Stimulated activated CD4-positive, alpha-beta T cell treated with anti-CD3 and anti-CD28 coated beads, Interleukin-15, amount 100 ng/mL, for 24 hours (primary cell): ENCODE results near the gene POLR3K.
"Not testable (repeated sequence)": the region's sequence is repeated elsewhere in the genome, so short reads cannot be mapped to it uniquely, and the experiment has no call there.

ENCODE experiments used
- DNase-seq: peaks from one replicate; pipeline ENCODE4 v3.0.0-alpha.2; 2020

POLR3K gene

DNA sequence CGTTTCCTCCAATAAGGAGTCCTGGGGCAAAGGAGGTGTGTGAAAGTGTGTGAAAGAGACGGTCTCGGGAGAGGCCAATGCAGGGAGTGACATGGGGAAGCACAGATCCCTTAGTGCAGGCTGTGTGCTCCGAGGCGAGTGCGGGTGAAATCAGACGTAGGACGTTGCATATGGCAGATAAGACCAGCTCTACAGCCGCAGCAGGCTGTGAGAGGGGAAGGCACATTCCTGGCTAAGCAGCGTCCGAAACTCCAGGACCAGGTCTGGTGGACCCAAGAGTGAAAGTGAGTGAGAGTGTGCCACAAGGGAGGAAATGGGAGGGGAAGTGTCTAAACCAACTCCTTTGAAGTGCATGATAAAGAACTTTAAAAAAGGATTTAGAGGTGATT, 11.3 kb downstream of the POLR3K start:
- DNase-seq: no peak

DNA sequence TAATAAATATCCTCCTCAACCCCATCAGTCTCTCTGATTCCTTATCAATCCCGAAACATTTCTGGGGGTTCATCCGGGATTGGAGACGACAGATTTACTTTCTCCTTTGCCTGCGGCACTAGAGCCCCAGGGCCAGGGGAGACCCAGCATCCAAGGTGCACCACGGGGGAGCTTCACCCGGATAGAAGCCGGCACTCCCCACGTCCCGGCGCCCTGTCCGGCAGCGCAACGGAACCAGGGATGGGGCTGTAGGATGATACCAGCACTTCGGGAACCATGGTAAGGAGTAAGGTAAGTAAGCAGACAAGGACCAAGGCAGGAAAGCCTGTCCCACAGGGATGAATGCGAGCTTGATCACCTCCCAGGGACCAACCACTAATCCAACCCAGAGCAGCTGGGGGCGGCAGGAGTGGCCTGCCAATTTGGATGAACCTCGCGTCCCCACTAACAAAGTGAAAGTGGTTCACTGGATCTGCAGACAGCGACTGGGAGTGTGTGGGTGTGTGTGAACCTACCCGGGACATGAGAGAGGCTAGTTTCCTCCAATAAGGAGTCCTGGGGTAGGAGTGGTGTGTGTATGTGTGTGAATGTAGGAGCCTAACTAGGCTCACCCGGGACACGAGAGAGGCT, 11.9 kb downstream of the POLR3K start:
- no peak for DNase-seq

DNA sequence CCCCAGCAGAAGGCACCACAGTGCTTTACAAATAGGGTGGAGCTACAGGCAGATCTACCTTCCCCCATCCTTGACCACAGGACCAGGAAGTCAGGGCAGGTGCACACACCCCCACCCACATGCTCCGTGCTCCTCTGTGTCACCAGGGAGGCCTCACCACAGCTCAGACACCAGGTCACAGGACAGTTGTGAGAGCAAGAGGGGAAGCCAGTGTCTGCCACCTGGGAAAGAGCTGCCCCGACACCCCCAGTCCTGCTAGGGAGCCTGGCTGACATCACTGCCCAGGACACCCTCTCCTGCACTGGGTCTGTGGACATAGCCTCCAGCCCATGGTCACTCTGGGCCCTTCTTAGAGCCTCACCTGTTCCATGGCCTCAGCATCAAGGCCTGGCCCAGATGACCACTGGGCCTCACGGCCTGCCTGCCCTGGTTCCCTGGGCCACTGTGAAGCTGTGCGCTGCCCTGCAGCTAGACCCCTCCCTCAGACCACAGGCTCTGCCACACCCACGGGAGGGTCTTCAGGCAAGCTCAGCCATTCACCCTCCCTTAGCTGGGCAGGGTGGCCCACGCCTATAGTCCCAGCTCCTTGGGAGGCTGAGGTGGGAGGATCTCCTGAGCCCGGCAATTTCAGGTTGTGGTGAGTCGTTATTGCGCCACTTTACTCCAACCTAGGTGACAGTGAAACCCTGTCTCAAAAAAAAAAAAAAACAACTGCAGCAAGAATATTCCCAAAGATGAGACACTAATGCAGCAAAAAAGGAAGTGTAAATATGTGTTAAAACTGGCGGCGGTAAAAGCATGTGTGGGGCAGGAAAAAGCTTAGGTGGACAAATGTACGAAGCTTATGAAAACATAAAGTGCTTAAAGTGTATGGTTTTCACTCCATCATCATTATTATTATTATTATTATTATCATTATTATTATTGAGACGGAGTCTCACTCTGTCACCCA, 14.2 kb downstream of the POLR3K start:
- DNase-seq: peak; percentile 55

DNA sequence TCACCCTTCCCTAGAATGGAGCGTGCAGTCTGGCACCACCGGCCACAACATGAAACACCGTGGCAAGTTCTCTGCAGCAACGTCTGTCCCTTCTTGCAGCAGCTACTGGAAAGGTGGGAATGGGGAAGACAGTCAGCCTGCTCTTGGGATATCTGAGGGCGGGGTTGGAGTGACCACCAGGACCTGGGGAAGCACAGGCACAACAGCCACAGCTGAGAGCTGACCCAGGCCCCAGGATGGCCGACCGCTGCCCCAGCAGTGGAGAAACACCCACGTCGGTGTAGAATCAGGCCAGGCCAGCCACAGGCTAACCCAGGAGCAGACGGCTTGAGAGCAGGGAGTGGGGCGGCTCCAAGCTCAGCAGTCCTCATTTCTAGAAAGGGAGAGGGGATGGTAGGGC, 15.2 kb downstream of the POLR3K start:
- DNase-seq: not testable (repeated sequence)

DNA sequence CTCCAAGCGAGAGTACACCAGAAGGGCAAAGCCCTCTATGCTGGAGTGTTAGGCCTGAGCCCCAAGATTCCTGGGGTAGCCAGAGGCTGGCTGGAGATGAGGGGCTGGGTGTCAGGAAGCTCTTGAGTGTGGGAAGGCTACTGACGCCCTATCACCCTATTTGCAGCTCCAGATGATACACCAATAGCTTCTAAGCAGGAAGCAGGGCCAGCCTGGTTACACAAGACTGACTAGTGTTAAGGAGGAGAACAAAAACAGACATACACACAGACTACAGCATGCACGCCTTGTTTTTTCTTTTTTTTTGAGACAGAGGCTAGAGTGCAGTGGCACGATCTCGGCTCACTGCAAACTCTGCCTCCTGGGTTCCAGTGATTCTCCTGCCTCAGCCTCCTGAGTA, 15.9 kb downstream of the POLR3K start:
- no peak for DNase-seq

DNA sequence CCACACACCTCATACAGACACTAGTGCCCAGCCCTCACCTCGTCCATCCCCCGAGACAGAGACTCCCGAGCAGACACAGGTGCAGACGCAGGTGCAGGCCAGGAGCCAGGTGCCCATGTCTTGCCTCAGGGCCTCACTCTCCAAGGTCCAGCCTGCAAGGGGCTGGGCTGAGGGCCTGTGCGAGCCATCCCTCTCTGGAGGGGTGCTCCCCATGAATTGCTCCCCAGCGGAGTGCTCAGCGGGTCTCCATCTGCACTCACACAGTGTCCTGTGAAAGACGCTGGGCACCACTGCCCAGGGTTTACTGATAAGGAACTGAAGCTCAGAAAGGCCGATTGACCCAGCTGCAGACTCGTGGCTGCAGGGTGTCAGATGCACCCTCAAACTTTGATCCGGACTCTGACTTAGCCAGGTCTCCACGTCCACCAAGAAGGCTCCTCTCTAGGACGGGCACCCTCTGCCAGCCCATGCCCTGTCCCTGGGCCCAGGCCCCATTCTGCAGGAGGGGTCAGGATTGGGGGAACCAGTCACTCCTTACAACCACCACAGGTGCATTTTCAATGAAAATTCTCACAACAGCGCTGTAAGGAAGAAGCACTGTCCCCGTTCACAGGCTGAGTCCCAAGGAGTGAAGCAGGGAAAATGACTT, 16.9 kb downstream of the POLR3K start:
- DNase-seq: no peak

DNA sequence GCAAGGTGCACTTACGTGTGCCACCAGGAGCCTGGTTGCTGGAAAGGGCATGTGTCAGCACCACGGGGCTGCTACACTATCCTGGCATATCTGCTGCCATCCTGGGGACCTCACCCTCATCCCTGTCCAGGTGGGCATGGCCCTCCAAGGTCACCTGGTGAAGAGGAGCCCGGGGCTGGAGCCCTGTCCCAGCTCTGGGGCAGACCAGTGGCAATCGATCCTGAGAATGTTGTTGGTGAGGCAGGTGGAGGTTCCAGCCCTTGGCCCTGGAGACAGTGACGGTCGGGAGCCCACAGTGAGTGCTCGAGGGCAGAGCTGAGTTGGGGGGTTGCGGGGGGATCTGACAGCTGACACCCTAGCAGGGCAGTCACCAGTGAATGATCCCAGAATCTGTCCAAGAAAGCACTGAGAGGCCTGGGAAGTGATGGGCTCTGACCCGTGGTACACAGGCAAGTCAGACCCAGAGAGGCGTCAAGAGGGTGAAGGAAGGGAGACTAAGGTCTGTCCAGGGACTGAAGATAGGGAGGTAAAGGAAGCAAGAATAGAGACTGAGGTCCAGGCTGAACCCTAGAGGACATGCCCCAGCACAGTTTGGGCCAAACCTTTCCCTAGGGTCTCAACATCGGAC, 17.6 kb downstream of the POLR3K start:
- no peak for DNase-seq

DNA sequence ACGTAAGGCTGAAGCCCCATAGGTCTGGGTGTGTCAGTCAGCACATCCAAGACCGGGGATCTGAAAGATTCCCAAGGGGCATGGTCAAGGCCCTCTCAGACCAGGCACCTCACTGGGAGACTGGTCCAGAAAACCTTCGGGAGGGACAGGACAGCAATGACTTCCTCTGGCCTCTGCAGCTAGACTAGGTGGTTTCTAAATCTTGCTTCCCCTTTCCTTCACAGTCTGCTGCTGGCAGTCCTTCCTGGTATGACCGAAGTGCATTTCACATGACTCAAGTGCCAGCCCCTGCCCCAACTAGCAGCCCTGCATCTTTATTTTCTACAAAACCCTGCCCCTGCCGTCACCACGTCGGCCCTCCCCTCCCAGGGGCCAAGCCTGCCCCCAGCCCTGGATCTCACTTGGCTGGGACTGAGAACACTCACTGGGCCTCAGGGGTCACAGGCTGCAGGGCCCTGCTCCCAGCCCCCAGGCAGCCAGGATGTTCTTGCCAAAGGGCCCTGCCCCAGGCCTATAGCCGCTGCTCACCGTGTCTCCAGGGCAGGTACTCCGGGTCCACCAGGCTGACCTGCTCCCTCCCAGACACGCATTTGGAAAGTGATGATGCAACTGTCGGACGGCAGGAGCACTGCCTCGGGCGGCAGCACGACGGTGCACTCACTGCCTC, 18.3 kb downstream of the POLR3K start:
- no peak for DNase-seq

DNA sequence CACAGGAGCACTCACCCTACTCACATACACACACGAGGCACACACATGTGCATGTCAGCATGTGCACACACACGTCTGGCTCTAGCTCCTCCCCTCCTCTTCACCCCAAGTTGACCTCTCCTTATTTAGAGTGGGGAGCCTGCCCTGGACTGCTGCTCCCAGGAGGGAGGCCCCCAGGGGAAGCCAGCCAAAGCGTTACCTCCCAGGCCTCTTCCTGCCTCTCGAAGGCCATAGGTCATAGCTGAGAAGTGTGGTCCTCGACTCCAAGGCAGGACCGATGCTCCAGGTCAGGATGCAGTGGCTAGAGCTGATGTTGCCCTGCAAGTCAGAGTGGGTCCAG, 18.8 kb downstream of the POLR3K start:
- DNase-seq: no peak

DNA sequence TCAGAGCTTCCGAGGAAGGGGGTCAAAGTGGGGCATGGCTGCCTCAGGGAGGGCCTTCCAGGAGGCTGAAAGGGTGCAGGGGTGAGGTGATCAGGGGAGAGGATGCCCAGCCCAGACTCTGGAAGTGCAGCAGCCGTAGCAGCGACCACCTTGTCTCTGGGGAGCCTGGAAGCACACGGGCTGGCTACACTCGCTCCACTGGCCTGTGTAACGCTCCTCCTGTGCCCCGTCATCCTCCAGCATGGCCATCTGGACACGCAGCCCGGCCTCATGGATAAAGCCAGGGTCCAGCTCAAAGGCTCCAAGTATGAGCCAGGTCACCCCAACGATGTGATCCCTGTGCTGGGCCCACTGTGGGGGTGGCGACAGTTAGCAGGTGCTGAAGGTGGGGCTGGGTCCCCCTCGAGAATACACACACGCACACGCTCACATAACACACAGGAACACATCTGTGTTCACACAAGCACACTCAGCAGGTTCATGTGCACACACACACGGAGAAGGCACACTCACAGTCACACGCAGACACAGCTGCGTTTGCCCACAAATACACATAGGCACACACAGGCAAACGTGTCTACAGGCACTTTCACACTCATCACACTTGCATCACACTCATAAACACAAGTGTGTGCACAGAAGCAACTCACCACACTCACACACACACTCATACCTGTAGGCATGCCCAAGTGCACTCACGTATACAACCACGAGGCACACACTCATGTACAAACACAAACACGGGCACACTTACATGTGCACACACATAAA, 19.3 kb downstream of the POLR3K start:
- DNase-seq: no peak

DNA sequence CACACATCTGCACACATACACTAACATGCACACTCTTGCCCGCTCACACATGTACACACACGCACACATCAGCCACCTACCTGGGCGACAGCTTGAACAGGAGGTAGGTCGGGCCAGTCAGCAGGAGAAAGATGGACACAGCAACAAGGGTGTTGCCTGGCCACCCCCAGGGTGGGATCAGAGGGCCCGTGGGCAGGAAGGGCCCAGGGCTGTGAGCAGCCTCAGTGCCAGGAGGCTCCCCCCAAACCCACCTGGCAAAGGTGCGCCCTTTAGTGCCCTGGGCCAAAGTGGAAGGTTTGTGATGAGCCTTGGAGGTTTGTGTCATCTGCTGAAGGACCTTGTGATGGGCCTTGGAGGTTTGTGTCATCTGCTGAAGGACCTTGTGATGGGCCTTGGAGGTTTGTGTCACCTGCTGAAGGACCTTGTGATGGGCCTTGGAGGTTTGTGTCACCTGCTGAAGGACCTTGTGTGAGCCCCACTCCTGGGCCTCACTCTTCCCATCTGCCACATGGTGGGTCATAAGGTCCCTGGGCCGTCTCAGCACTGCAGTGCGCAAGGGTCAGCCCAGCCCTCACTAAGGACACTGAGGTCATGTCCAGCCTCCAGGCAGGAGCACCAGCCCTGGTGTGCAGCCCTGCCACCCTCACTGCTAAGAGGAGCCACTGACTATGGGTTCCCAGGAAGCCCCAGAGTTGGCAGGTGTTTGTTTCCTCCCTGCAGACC, 20.1 kb downstream of the POLR3K start:
- not testable (repeated sequence) for DNase-seq

DNA sequence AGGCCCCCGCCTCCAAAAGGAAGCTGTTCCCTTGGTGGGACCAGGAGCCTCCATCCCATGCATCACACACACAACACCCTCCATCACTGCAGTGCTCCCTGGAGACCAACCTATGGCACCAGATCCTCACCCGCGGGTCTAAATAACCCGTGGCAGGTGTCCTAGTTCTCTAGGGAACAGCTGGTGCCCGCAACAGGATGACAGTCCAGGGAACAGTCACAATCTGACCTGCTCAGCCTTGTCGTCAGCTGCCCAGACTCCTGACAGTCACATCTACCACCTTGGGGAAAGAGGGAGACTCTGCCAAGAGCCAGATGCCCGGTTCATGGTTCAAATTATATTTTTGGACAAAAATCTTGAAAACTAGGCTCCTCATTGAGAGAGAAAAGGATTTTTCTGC, 22.8 kb downstream of the POLR3K start:
- DNase-seq: not testable (repeated sequence)

DNA sequence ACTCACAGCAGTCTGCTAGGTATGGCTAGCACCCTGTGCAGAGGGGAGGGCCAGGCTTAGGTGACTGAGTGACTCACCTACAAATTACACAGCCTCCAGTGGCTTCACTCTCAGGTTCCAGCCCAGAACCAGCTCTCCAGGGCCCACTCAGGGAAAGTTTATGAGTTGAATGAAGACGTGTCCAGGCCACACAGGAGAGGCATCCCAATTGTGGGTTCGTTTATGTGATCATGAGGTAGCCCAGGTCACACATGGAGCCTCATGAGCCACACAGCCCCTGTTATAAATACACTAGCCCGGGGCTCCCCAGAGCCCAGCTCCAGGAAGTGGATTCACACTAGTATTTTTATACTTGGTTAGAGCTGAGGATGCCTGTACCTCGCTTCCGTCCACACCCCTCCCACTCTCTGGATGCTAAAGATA, 27.5 kb downstream of the POLR3K start:
- DNase-seq: not testable (repeated sequence)

DNA sequence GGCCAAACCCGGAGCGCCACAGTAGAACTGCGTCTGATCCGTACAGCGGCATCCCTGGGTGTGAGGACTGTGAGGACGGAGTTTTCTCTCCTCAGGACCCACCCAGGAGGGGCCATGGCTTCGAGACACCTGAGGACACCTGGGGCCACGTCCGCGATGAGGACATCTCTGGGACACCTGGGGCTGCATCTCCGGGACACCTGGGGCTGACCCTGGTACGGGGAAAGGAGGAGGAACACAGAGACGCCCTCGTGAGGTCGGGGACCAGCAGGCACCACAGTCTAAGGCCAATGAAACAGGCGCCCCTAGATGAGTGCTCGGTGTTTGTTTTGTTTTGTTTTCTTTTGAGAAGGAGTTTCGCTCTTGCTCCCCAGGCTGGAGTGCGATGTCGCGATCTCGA, 29.3 kb downstream of the POLR3K start:
- DNase-seq: not testable (repeated sequence)

DNA sequence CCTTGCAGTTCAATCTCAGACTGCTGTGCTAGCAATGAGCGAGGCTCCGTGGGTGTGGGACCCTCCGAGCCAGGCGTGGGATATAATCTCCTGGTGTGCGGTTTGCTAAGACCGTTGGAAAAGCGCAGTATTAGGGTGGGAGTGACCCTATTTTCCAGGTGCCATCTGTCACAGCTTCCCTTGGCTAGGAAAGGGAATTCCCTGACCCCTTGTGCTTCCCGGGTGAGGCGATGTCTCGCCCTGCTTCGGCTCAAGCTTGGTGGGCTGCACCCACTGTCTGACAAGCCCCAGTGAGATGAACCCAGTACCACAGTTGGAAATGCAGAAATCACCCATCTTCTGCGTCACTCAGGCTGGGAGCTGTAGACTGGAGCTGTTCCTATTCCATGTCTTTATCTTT, 32.5 kb downstream of the POLR3K start:
- not testable (repeated sequence) for DNase-seq

DNA sequence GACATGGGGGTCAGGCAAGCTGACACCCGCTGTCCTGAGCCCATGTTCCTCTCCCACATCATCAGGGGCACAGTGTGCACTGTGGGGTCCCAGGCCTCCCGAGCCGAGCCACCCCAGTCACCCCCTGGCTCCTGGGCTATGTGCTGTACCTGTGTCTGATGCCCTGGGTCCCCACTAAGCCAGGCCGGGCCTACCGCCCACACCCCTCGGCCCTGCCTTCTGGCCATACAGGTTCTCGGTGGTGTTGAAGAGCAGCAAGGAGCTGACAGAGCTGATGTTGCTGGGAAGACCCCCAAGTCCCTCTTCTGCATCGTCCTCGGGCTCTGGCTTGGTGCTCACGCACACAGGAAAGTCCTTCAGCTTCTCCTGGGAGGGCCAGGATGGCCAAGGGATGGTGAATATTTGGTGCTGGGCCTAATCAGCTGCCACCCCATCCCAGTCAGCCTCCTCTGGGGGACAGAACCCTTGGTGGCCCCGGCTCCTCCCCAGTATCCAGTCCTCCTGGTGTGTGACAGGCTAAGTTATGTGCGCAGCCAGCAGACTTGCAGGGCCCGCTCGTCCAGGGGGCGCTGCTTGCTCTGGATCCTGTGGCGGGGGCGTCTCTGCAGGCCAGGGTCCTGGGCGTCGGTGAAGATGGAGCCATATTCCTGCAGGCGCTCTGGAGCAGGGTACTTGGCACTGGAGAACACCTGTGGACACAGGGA, 36.2 kb downstream of the POLR3K start:
- DNase-seq: not testable (repeated sequence)

DNA sequence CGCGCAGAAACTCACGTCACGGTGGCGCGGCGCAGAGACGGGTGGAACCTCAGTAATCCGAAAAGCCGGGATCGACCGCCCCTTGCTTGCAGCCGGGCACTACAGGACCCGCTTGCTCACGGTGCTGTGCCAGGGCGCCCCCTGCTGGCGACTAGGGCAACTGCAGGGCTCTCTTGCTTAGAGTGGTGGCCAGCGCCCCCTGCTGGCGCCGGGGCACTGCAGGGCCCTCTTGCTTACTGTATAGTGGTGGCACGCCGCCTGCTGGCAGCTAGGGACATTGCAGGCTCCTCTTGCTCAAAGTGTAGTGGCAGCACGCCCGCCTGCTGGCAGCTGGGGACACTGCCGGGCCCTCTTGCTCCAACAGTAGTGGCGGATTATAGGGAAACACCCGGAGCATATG, 42.6 kb downstream of the POLR3K start:
- peak; percentile 93 for DNase-seq

DNA sequence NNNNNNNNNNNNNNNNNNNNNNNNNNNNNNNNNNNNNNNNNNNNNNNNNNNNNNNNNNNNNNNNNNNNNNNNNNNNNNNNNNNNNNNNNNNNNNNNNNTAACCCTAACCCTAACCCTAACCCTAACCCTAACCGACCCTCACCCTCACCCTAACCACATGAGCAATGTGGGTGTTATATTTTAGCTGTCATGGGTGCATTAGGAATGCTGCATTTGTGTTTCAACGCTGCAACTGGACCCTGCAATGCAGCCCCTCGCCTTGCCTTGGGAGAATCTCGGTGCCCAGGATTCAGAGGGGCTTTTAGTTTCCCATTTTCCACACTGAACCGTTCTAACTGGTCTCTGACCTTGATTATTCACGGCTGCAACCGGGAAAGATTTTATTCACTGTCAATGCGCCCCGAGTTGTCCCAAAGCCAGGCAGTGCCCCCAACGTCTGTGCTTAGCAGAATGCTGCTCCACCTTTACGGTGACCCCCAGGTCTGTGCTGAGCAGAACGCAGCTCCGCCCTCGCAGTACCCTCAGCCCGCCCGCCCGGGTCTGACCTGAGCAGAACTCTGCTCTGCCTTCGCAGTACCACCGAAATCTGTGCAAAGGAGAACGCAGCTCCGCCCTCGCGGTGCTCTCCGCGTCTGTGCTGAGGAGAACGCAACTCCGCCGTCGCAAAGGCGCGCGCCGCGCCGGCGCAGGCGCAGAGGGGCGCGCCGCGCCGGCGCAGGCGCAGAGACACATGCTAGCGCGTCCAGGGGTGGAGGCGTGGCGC, 43.3 kb downstream of the POLR3K start:
- DNase-seq: no peak
